GM12864 (cell line): ENCODE measurements around the gene SLC44A1.
A peak's percentile ranks its signal among the peaks of the same experiment; 100 is the strongest.

Experiments
- DNase-seq: peaks from one replicate; pipeline ENCODE4 v3.0.0-alpha.2; 2011; ENCODE audit warnings: low read depth
- H3K4me3 ChIP-seq: 2 replicates; pipeline ENCODE4 v1.5.1; 2011; ENCODE audit warnings: mild to moderate bottlenecking, low read depth, low read length, control low read depth
- TF ChIP-seq, protein P1 (sequence below): IDR thresholded peaks from 2 replicates; pipeline ENCODE4 v1.5.1; 2011; ENCODE audit warnings: low read depth, mild to moderate bottlenecking, moderate library complexity, low read length, control low read depth, inconsistent platforms; ENCODE audit errors: missing control alignments

SLC44A1 gene

DNA sequence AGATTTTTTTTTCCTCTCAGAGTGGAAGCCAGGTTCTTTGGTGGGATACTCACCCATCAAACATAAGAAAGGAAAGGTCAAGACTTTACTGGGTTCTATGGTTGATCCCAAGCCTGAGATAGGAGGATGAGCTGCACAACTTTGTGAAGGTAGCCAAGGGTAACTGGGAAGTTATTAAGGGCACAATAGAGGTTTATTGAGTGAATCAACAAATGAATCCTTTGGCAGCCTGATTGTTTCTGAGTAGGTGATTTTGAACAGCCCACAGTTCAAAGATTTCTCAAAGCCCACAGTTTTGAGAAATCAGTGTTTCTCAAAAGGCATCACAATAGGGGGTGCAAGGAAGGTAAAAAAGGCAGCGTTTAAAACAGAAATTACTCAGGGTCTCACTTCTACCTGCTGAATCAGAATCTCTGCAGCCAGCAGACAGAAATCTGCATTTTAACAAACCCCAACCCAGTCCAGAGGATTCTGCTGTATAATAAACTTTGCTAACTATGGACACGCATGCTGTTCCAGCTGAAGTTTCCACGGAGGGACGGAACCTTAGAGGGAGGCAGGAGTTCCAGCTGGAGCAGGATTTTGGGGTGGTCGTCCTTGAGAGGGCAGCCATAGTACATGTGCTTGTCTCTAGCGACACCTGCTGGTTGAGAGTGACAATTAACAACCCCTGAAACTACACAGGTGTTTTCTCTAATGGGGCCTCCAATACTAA lies 170.7 kb downstream of the SLC44A1 start:
- H3K4me3 ChIP-seq: no peak overlapping the region
- peak; percentile 24 for DNase-seq
- TF ChIP-seq, protein P1, sequence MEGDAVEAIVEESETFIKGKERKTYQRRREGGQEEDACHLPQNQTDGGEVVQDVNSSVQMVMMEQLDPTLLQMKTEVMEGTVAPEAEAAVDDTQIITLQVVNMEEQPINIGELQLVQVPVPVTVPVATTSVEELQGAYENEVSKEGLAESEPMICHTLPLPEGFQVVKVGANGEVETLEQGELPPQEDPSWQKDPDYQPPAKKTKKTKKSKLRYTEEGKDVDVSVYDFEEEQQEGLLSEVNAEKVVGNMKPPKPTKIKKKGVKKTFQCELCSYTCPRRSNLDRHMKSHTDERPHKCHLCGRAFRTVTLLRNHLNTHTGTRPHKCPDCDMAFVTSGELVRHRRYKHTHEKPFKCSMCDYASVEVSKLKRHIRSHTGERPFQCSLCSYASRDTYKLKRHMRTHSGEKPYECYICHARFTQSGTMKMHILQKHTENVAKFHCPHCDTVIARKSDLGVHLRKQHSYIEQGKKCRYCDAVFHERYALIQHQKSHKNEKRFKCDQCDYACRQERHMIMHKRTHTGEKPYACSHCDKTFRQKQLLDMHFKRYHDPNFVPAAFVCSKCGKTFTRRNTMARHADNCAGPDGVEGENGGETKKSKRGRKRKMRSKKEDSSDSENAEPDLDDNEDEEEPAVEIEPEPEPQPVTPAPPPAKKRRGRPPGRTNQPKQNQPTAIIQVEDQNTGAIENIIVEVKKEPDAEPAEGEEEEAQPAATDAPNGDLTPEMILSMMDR: peak; percentile 86

- TF ChIP-seq, protein P1: no peak
- DNase-seq: no peak
- H3K4me3 ChIP-seq: no peak overlapping the region
These were observed 171.2 kb downstream of the SLC44A1 start for GRCh38 chr9:105415662-105415980.

GRCh38 chr9:105416840-105417239 lies 172.4 kb downstream of the SLC44A1 start:
- DNase-seq: peak; percentile 5
- TF ChIP-seq, protein P1: no peak
- H3K4me3 ChIP-seq: no peak overlapping the region

- H3K4me3 ChIP-seq: no peak overlapping the region
- TF ChIP-seq, protein P1: no peak
- DNase-seq: no peak
These were observed 174.4 kb downstream of the SLC44A1 start for GRCh38 chr9:105418588-105419500.

DNA sequence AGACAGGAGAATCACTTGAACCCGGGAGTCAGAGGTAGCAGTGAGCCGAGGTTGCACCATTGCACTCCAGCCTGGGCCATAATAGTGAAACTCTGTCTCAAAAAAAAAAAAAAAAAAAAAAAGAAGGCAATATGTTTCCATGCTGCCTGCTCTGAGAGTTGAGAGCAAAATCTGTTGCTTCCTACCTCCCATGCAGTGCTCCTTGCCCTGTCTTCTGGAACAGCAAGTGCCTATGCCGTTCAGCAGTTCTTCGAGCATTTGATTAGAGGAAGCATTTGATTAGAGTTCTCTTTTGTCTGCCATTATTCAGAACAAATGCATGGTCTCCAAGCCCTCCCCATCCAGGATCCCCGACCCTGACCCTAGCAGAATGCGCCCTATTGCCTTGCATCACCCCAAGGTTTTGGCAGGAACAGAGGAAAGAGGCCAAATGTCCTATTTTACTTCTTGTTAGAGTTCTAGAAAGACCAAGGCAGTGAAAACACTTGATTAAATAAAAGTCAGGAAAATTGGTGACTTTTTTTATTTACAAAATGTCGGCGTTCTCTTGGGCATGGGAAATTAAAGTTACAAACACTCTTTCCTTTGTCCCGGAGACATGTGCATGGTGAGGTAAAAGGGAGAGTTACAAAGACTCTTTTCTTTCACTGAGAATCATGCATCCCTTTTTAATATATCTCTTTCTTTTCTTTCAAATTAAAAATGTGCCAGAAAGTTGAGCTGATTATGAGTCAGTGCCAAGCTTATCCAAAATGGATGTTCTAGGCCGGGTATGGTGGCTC lies 175.6 kb downstream of the SLC44A1 start:
- no peak for DNase-seq
- no peak overlapping the region for H3K4me3 ChIP-seq
- TF ChIP-seq, protein P1: no peak

DNA sequence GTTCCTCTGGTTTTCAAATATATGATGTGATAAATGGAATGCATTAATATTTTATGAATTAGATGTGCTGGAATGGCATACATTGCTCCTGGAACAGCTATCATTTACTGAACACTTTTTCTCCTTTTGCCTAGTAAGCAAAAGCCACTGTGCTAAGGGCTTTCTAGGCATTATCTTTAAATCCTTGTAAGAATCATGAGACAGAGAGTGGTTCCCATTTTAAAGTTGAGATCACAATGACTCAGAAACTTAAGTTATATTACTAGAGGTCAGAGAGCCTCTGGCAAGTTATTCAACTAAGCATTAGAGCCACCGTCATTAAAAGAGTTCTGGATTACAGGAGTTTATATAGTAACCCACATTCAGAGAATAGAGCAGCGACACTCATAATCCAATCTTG lies 176.7 kb downstream of the SLC44A1 start:
- H3K4me3 ChIP-seq: no peak overlapping the region
- TF ChIP-seq, protein P1: no peak
- no peak for DNase-seq
